Medulla oblongata (tissue), 1 donor: ENCODE data around the gene SMIM28.
"Not testable (repeated sequence)": the region's sequence is repeated elsewhere in the genome, so short reads cannot be mapped to it uniquely, and the experiment has no call there.

Source experiments
- DNase-seq: peaks from one replicate; pipeline ENCODE4 v3.0.0-alpha.2; 2015; ENCODE audit errors: extremely low spot score

Gene SMIM28

DNA sequence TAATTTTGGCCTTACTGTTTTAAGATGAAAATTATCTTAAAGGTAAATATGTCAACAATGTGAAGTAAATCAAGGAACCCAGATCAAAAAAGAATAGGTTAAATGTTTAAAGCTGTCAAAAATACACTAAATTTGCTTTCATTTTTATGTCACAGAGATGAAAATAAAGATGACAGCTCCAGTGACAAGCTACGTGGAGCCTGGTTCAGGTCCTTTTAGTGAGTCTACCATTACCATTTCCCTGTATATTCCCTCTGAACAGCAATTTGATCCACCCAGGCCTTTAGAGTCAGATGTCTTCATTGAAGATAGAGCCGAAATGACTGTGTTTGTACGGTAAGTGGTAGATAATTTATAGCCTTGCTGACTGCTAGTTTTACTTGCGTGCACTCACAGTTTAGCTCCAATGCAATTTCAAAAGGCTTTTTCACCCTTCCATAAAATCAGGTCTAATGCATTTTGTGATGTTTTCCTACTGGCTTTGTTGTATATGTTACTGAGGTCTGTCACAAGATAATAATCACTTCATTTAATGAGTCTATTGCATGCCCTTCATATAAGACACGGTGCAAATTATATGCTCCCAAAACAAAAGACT is 28.2 kb downstream of the SMIM28 start:
- no peak for DNase-seq

- DNase-seq: no peak
Observed at GRCh38 chr6:138406443-138406842, 28.7 kb downstream of the SMIM28 start.

DNA sequence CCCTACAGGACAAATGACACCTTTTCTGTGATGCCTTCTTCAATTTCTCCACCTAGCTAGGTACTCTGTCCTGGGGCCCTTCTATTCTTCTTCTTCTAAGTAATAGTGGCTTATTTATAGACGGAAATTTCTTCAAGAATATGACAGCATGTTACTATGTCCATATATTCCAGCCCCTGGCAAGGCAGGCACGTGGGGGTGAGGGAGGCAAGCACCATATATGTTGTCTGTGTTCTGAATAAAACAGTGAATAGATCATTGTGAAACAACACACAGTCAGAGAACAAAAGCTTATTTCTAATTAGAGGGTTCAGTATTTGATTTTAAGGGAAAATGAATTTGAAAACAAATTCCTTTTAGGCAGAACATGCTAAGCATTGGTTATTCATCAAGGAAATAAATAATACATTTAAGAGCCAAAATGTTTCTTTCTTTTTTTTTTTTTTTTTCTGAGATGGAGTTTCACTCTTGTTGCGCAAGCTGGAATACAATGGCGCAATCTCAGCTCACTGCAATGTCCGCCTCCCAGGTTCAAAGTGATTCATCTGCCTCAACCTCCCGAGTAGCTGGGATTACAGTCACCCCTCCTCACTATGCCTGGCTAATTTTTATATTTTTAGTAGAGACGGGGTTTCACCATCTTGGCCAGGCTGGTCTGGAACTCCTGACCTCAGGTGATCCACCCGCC is 32.5 kb downstream of the SMIM28 start:
- DNase-seq: no peak

DNA sequence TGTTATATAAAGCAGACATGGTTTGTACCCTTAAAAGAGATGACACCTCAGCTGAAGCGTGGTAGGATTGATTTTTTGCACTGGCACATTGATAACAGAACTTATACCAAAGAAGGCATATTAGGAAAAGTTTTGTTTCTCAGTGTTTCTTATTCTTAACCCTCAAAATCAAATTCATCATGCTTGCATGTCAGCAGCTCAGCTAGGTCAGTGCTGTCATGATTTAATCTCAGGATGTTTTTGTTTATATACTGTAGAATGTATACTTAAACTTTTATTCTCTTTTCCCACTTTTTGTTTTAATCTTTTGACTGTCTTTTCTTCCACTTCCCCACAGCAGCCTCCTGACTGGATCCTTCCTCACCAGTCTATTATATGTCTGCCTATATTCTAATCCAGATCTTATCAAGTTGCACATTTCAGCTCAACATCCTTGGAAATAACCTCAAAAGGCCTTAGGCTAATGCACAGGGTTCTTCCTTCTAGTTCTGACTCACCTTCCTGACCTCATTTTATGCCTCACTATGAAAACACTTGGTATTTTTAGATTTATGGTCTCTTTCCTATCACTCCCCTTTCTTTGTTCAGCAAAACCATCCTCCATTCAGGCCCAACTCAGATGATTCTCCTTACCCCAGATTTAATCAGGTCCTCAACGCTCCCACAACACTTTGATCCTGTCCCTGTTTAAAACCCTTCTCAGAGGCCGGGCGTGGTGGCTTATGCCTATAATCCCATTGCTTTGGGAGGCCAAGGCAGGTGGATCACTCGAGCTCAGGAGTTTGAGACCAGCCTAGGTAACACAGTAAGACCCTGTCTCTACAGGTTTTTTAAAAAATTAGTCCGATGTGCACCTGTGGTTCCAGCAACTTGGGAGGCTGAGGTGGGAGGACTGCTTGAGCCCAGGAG is 33.5 kb downstream of the SMIM28 start:
- no peak for DNase-seq

- no peak for DNase-seq
Observed at GRCh38 chr6:138415125-138415524, 37.4 kb downstream of the SMIM28 start.

GRCh38 chr6:138416206-138416605 is 38.5 kb downstream of the SMIM28 start:
- no peak for DNase-seq

GRCh38 chr6:138417493-138418117 is 39.9 kb downstream of the SMIM28 start:
- DNase-seq: no peak

GRCh38 chr6:138418118-138418742 is 40.5 kb downstream of the SMIM28 start:
- no peak for DNase-seq

- no peak for DNase-seq
Observed at GRCh38 chr6:138419766-138420165, 42.1 kb downstream of the SMIM28 start.

GRCh38 chr6:138420356-138420755 is 42.7 kb downstream of the SMIM28 start:
- no peak for DNase-seq

DNA sequence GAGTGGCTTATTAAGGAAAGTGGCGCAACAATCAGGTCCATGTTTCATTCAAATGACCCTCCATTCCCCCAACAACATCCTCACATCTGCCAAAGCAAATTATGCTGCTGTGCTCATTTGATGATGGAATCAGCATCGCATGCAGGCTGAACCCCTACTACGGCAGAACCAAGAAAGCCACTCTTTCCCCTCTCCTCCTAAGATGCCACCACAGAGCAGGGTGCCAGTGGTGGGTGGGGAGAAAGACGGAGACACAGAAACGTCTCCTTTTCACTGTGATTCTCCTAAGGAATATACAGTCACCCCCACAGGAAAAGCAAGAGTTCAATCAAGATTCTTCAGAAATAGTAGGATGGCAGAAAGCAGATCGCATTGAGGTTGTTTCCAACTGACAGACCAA is 43.4 kb downstream of the SMIM28 start:
- no peak for DNase-seq

DNA sequence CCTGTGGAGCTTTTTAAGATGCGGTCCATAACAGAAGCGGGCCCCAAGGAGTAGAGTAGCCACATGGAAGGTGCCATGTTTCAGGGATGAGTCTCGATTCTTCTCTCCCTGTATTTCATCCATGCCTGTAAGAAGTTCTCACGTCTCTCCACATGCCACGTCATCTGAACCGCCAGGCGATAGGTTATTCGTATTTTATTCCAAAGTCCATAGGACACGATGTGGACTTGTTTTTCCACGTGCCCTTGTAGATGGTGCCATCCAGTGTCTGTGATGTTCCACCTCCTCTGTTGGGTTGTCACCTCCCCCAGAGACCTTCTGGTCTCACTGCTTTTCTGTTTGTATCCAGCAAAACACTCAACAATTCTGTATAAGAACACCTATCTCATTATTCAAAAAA is 43.9 kb downstream of the SMIM28 start:
- DNase-seq: no peak

DNA sequence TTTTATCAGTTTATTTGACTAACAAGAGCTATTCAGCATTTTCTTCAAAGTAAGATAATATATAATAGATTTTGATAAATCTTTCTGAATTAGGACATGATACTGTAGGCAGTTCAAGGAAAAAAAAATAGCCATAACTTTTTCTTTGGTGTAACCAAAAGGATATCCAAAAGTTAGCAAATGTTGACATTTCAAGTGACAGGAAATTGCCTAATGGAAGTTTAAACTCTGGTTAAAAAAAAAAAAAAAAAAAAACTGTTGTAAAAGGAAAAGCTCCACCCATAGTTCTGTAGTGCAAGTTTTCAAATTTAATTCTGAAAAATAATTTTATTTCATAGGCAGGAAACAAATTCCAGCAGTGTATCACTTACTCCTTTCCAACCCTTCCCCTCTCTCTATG is 45.2 kb downstream of the SMIM28 start:
- DNase-seq: no peak

DNA sequence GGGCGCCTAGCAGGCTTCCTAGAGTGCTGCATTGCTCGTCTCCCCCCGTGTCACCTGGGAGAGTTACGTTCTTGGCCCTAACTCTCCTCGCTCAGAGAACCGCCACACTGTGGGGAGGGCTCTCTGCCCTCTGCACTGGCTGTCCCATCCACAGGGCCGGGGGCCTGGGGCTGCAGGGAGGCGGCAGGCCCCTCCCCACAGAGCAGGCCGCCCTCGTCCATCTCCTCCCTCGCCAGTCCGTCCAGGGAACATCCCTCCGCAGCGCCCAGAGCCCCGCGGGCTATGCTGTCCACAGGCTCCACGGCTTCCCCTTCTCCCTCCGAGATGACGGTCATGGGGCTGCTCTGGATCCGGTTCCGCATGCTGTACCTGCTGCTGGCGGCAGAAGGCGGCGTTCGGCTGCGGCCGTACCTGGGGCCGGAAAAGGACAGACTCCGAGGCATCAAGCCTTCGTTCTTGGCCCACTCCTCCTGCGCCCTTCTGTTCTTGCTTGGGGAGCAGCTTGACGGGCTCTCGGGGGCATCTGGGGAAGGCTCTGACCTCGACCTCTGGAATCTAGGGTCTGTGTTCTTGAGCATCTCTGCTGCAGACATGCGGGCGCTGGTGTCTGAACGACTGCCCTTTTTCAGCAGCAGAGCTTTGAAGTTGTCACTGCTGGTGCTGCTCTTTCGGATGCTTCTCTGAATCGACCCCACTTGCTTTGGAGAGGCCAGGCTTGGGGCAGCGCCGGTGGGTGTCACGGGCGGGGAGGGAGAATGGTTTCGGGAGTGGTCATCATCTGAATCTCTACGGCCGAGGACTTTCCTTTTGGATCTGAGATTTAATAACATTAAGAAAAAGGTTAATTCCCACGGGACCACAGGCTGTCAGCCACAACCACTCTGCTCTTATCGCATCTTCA is 46.5 kb downstream of the SMIM28 start:
- DNase-seq: no peak

DNA sequence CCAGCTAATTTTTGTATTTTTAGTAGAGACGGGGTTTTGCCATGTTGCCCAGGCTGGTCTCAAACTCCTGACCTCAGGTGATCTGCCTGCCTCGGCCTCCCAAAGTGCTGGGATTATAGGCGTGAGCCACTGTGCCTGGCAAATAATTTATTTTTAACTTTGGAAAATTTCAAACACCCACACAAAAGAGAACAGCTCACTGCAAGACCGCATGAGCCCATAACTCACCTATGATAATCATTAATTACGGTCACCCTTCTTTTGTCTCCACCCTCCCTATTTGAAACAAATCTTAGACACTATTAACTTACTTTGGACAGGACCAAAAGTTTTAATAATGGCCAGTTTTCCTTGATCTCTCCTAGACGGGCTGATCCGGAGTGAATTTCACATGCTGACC is 47.6 kb downstream of the SMIM28 start:
- DNase-seq: not testable (repeated sequence)

GRCh38 chr6:138426500-138427123 is 48.9 kb downstream of the SMIM28 start:
- DNase-seq: no peak

- no peak for DNase-seq
Observed at GRCh38 chr6:138427701-138428100, 50.0 kb downstream of the SMIM28 start.

DNA sequence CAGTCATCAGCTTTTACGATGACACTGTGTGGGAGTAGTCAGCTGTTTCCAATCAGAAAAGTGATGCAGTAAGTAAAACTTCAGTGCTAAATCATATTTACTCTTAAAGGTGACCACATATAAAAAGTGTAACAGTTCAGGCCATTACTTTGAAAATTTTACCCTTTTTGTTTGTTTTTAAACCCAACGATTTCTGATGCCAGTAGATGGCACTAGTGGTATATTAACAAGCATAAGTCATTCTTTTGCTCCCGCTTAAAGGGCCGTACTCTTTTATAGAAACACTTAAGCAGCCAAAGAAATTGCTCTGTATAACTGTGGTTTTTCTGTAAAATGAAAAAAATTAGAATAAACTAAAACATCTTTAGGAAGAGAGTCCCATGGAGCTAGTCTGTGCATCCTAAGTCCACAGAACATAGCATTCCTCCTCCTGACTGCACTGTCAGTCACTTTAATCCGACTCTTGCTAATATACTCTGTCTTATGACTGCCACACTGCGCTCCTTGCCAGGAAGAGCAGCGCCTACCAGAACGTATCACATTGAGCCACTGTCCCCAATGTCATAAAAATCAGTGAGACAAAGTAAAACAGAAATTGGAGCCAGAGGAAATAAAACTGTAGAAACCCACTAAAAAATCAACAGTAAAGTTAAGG is 51.4 kb downstream of the SMIM28 start:
- DNase-seq: peak; percentile 81

- DNase-seq: peak; percentile 27
Observed at GRCh38 chr6:138429761-138430160, 52.1 kb downstream of the SMIM28 start.
